Measurements from ENCODE around the gene PHYHD1. TPM values are rescaled to one million over a fixed set of nuclear protein-coding genes. Genes with fewer than 3 reads are reported as not detected.

Gene PHYHD1
- total and polyA plus RNA-seq, 11 donors: 14.0 to 49.0 (median 27.3) TPM

GRCh38 chr9:128910906-128911305 is 9.9 kb upstream of the PHYHD1 start:
- H3K4me1 ChIP-seq: peaks cover 9 to 83% (median 65%) of the 10 kb centered on the region in 12 donors
- peaks cover 3 to 64% (median 36%) of the 10 kb centered on the region in 9 donors for H3K36me3 ChIP-seq
- DNase-seq (no peak), ATAC-seq (peak in 1 of 4 donors; percentile 1)
- no peaks in the 10 kb centered on the region for H3K9me3 ChIP-seq
- H3K27ac ChIP-seq: peak overlapping the region; percentile 69 to 92 (median 84)
- intact Hi-C loops (cut with DNase I): no loop called here
- TF ChIP-seq, protein P1, sequence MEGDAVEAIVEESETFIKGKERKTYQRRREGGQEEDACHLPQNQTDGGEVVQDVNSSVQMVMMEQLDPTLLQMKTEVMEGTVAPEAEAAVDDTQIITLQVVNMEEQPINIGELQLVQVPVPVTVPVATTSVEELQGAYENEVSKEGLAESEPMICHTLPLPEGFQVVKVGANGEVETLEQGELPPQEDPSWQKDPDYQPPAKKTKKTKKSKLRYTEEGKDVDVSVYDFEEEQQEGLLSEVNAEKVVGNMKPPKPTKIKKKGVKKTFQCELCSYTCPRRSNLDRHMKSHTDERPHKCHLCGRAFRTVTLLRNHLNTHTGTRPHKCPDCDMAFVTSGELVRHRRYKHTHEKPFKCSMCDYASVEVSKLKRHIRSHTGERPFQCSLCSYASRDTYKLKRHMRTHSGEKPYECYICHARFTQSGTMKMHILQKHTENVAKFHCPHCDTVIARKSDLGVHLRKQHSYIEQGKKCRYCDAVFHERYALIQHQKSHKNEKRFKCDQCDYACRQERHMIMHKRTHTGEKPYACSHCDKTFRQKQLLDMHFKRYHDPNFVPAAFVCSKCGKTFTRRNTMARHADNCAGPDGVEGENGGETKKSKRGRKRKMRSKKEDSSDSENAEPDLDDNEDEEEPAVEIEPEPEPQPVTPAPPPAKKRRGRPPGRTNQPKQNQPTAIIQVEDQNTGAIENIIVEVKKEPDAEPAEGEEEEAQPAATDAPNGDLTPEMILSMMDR (IDR thresholded peaks at IDR 0.05): no peak
- TF ChIP-seq POLR2A (IDR thresholded peaks at IDR 0.05): no peak
- H3K4me3 ChIP-seq: peak overlapping the region in 1 of 12 donors; percentile 8
- WGBS, 4 donors: 58 to 68% (median 68%) methylated on average over 5 to 6 of the region's 6 CpGs
- no peaks in the 10 kb centered on the region for H3K27me3 ChIP-seq

- DNase-seq (peak; percentile 84 to 92 (median 86)), ATAC-seq (peak; percentile 82 to 92 (median 86))
- peaks cover 15 to 83% (median 72%) of the 10 kb centered on the region in 12 donors for H3K4me1 ChIP-seq
- intact Hi-C loops (cut with DNase I): no loop called here
- WGBS, 4 donors: 19 to 33% (median 24%) methylated on average over 6 to 8 of the region's 8 CpGs
- H3K27ac ChIP-seq: peak overlapping the region; percentile 69 to 92 (median 86)
- TF ChIP-seq, protein P1 (IDR thresholded peaks at IDR 0.05): no peak
- peak in 1 of 2 donors; percentile 19 for TF ChIP-seq POLR2A (IDR thresholded peaks at IDR 0.05)
- peaks cover 3 to 71% (median 43%) of the 10 kb centered on the region in 9 donors for H3K36me3 ChIP-seq
- peak overlapping the region in 2 of 12 donors; percentile 4 to 8 for H3K4me3 ChIP-seq
- no peaks in the 10 kb centered on the region for H3K27me3 ChIP-seq
- H3K9me3 ChIP-seq: no peaks in the 10 kb centered on the region
These were observed 9.2 kb upstream of the PHYHD1 start for GRCh38 chr9:128911529-128912035.

- Histone ChIP-seq H3K27ac (peak overlapping the region; percentile 69 to 92 (median 86)), H3K9me3 (no peaks in the 10 kb centered on the region), H3K4me3 (no peak overlapping the region), H3K27me3 (no peaks in the 10 kb centered on the region), H3K36me3 (peaks cover 3 to 70% (median 44%) of the 10 kb centered on the region in 9 donors), H3K4me1 (peaks cover 15 to 84% (median 75%) of the 10 kb centered on the region in 12 donors)
- DNase-seq (no peak), ATAC-seq (no peak)
- intact Hi-C loops (cut with DNase I): no loop called here
- TF ChIP-seq, protein P1 (IDR thresholded peaks at IDR 0.05): no peak
- no peak for TF ChIP-seq POLR2A (IDR thresholded peaks at IDR 0.05)
- WGBS, 4 donors: 68 to 78% (median 73%) methylated on average over 15 of the region's 15 CpGs
These were observed 8.4 kb upstream of the PHYHD1 start for GRCh38 chr9:128912270-128912853.

- Histone ChIP-seq H3K9me3 (no peaks in the 10 kb centered on the region), H3K27ac (peak overlapping the region; percentile 69 to 92 (median 86)), H3K4me3 (peak overlapping the region in 1 of 12 donors; percentile 4), H3K4me1 (peaks cover 15 to 87% (median 77%) of the 10 kb centered on the region in 12 donors), H3K27me3 (no peaks in the 10 kb centered on the region), H3K36me3 (peaks cover 0 to 69% (median 40%) of the 10 kb centered on the region in 9 donors)
- intact Hi-C loops (cut with DNase I): no loop called here
- DNase-seq: no peak
- 36 to 70% (median 58%) methylated on average over 14 to 15 of the region's 15 CpGs for WGBS, 4 donors
- peak in 1 of 2 donors; percentile 14 for TF ChIP-seq POLR2A (IDR thresholded peaks at IDR 0.05)
- TF ChIP-seq, protein P1 (IDR thresholded peaks at IDR 0.05): no peak
- peak in 3 of 4 donors; percentile 11 to 22 (median 12) for ATAC-seq
These were observed 7.5 kb upstream of the PHYHD1 start for GRCh38 chr9:128913048-128913900.
